AML-193 (cell line): Measurements from ENCODE around the gene NR4A1.
A peak's percentile ranks its signal among the peaks of the same experiment; 100 is the strongest.

Experiments used
- DNase-seq, 2 experiments: peaks; one replicate each; lab custom pipeline; 2025; lab: John Stamatoyannopoulos, UW

Gene NR4A1

DNA sequence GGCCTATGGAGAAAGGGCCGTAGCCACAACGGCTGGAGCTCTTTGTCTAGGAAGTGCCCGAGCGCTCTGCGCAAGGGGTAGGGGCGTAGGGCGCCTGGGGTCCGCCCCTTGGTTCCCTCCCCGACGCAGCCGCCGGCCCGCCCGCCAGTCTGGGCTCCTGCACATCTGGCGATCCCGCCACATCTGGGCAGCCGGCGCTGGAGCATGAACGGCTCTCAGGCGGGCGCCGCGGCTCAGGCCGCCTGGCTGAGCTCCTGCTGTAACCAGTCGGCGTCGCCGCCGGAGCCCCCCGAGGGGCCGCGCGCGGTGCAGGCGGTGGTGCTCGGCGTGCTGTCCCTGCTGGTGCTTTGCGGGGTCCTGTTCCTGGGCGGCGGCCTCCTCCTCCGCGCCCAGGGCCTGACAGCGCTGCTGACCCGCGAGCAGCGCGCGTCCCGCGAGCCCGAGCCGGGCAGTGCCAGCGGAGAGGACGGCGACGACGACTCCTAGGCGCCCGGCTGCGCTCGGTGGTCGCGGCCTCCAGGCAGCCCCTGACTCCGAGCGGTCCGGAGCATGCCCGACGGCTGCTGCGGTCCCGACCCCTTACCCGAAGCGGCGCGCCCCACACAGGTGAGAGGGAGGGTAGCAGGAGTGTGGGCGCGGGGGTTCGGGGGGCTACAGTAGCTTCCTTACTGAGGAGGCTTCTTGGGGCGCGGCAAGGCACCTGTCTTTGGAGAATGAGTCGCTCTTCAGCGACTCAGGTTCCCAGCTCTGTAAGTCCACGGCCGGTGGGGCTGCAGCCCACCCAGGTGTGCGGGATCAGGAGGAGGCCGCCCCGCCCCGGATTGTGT is 28.5 kb downstream of the NR4A1 start, which contains the start of gene SMIM41:
Gene SMIM41 (plus strand): TSS at position 129 of the 827 bp plus-strand sequence. CDS start 76 bp downstream, at position 205.
- no peak for DNase-seq

DNA sequence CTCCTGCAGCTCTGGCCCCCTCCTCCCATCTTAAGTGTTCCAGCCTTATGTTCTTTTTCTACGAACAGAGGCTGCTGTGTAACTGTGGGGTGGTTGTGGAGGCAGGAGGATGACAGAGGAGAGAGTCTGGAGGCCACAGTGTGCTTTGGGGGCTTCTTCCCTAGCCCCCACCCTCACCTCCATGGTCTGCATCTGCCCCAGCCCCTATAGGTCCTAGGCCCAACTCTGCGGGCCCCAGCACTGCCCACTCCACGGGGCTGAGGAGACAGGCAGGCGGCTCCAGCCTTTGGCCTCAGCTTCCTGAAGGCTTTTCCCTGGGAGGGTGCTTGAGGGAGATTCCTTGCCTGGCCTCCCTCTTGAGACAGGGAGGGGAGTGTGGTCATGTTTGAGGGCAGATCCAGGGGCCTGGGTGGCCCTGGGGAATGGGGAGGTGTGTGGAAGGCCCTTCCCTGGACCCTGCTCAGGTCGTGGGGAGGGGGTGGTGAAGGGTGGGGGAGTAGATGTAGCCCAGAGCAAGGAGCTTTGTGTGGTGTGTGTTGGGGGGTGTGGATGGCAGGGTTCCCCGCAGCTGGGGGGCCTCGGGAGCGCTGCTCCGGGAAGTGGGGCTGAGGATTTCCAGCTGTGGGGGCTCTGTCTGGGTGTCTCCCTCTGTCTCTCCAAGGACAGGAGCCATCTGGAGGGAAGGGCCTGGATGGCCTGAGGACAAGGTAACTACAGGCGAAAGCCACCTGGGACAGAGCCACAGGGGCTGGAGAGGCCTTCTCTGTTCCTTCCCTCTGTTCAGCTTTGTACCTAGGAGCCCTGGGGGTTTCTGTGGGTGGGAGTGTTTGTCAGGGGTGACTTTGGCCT is 29.4 kb downstream of the NR4A1 start:
- DNase-seq = no peak

GRCh38 chr12:52081263-52081733 is 30.1 kb downstream of the NR4A1 start:
- no peak for DNase-seq

- no peak for DNase-seq
Measured at GRCh38 chr12:52082026-52082668, 30.9 kb downstream of the NR4A1 start.

- DNase-seq = peak in 1 of 2 experiments; percentile 9
Measured at GRCh38 chr12:52082669-52082987, 31.4 kb downstream of the NR4A1 start.

- DNase-seq = peak; percentile 30 to 44
Measured at GRCh38 chr12:52082988-52083637, 31.9 kb downstream of the NR4A1 start.

- DNase-seq = no peak
Measured at GRCh38 chr12:52083638-52083996, 32.4 kb downstream of the NR4A1 start.

GRCh38 chr12:52084491-52085231 is 33.4 kb downstream of the NR4A1 start:
- no peak for DNase-seq

DNA sequence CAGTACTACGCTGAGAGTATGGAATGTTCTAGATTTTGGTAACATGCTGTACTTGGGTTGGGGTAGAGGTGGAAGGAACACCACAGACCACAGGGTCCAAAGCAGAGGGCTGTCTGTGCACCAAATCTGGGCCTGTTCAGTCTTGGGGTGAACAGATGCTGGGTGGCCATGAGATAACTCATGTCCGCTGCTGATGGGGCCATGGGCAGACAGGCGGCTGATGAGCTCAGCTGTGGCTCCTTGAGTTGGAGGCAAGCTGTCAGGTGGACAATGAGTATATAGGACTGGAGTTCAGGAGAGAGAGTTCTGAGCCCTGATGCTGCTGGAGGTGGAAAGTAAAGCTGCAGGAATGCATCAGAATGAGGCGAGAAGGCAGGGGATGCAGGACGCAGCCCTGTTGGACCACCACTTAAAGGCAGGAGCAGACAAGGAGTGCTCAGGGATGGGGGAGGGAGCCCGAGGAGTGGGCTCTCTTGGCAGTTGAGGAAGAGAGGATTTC is 34.5 kb downstream of the NR4A1 start:
- DNase-seq = no peak

GRCh38 chr12:52086366-52086765 is 35.1 kb downstream of the NR4A1 start:
- no peak for DNase-seq

GRCh38 chr12:52086944-52087835 is 35.9 kb downstream of the NR4A1 start:
- DNase-seq = no peak

- no peak for DNase-seq
Measured at GRCh38 chr12:52087961-52088820, 36.9 kb downstream of the NR4A1 start.

GRCh38 chr12:52089491-52089890 is 38.2 kb downstream of the NR4A1 start:
- no peak for DNase-seq

GRCh38 chr12:52090291-52090690 is 39.0 kb downstream of the NR4A1 start:
- DNase-seq = no peak

GRCh38 chr12:52091061-52091460 is 39.8 kb downstream of the NR4A1 start:
- DNase-seq = no peak

DNA sequence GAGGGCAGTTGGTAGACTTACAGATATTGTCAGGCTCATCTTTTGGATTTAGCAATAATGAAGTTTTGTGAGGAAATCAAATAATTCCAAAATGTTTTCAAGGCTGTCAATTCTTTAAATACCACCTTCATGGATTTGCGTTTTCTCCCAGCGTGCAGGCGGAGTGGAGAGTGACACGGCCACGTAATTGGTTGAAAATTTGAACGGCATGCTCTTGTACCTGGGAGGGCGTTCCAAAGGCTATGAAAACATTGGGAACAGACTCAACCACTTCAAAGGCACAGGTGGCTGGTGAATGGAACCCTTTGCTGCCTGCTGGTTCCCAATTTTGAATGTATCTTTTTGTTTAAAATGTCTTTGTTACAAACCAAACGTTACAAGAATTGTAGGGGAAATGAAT is 40.6 kb downstream of the NR4A1 start:
- no peak for DNase-seq

DNA sequence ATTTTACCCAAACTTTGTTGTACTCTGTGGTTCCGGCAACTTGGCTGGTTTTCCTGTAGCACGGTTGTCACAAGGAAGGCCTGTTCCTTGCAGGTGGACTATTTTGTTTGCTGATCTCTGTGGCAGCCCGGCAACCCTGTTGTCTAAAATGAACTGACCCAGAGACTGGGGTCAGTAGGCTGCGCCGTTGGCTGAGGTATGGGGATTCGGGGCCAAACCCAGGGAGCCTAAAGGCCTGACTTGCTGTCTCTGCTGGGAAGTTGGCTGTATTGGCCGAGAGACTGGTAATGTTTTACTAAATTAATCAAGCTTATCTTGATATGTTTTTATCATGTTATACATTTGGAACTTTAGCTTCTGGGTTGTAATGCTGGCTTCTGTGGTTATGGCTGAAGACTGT is 42.1 kb downstream of the NR4A1 start:
- DNase-seq = no peak

DNA sequence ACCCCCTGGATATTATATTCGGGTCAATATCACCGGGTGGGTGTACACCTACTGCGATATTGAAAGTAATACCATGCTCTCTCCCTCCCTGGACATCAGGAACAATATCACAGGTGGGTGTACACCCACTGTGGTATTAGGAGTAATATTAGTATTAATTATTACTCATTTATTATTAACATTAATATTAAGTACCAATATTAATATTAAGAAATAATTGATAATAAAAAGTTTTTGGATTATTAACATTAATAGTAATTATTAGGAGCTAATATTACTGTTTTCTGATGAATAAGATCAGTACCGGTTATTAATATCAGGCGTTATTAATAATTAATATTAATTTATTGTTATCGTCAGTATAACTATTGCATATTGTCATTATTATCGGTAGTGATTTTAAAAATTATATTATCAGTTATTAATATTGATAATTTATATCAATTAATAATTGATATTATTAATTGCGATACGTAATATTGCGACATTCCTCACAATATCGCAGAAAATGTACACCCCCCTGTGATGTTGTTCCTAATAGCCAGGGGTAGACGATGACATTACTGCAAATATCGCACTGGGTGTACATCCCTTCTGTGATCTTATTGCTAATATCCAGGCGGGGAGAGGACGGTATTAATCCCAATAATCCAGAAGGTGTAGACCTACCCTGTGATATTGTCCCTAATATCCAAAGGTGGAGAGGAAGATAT is 45.2 kb downstream of the NR4A1 start:
- no peak for DNase-seq
